HUES48 (cell line): ENCODE data around the gene PSMB3.

Experiments used
- H3K27ac ChIP-seq: one replicate; pipeline ENCODE4 v1.7.0; 2013; ENCODE audit warnings: low read depth, low read length, inconsistent platforms
- H3K27me3 ChIP-seq: 2 replicates; pipeline ENCODE4 v1.6.1; 2013; ENCODE audit warnings: mild to moderate bottlenecking, low read length; ENCODE audit not compliant: control insufficient read depth, insufficient read depth
- H3K36me3 ChIP-seq: 2 replicates; pipeline ENCODE4 v1.6.1; 2013; ENCODE audit warnings: low read length; ENCODE audit not compliant: control insufficient read depth, insufficient read depth
- H3K4me1 ChIP-seq: 2 replicates; pipeline ENCODE4 v1.6.1; 2013; ENCODE audit warnings: mild to moderate bottlenecking, low read length; ENCODE audit not compliant: control insufficient read depth, insufficient read depth
- H3K4me3 ChIP-seq: 2 replicates; pipeline ENCODE4 v1.5.1; 2013; ENCODE audit warnings: mild to moderate bottlenecking, low read depth, low read length
- H3K9ac ChIP-seq: 2 replicates; pipeline ENCODE4 v1.6.1; 2013; ENCODE audit warnings: mild to moderate bottlenecking, low read depth, low read length, moderate library complexity
- H3K9me3 ChIP-seq: 2 replicates; pipeline ENCODE4 v1.6.1; 2013; ENCODE audit warnings: low read length; ENCODE audit not compliant: control insufficient read depth, insufficient read depth

PSMB3 gene

GRCh38 chr17:38751808-38752307 is 683 bp upstream of the PSMB3 start:
- Histone ChIP-seq H3K9me3 (no peaks in the 10 kb centered on the region), H3K36me3 (peaks cover 25% of the 10 kb centered on the region), H3K4me3 (peak overlapping the region; percentile 93), H3K27ac (peak overlapping the region; percentile 92), H3K4me1 (peaks cover 10% of the 10 kb centered on the region), H3K9ac (peak overlapping the region; percentile 84), H3K27me3 (peaks cover 8% of the 10 kb centered on the region)

GRCh38 chr17:38753071-38753506 is 548 bp downstream of the PSMB3 start:
- peaks cover 8% of the 10 kb centered on the region for H3K27me3 ChIP-seq
- H3K4me1 ChIP-seq: peaks cover 10% of the 10 kb centered on the region
- H3K4me3 ChIP-seq: peak overlapping the region; percentile 93
- H3K9me3 ChIP-seq: no peaks in the 10 kb centered on the region
- H3K9ac ChIP-seq: peak overlapping the region; percentile 45; the same call in 1 of the 2 replicates
- H3K27ac ChIP-seq: peak overlapping the region; percentile 49
- H3K36me3 ChIP-seq: peaks cover 38% of the 10 kb centered on the region

GRCh38 chr17:38761612-38762011 is 9.1 kb downstream of the PSMB3 start:
- H3K36me3 ChIP-seq: peaks cover 89% of the 10 kb centered on the region
- H3K4me1 ChIP-seq: no peaks in the 10 kb centered on the region
- H3K27ac ChIP-seq: no peak overlapping the region
- H3K4me3 ChIP-seq: no peak overlapping the region
- no peaks in the 10 kb centered on the region for H3K9me3 ChIP-seq
- no peak overlapping the region for H3K9ac ChIP-seq
- no peaks in the 10 kb centered on the region for H3K27me3 ChIP-seq

GRCh38 chr17:38762231-38762630 is 9.7 kb downstream of the PSMB3 start:
- H3K4me3 ChIP-seq: no peak overlapping the region
- H3K27me3 ChIP-seq: no peaks in the 10 kb centered on the region
- H3K27ac ChIP-seq: no peak overlapping the region
- H3K9me3 ChIP-seq: no peaks in the 10 kb centered on the region
- peaks cover 90% of the 10 kb centered on the region for H3K36me3 ChIP-seq
- no peak overlapping the region for H3K9ac ChIP-seq
- no peaks in the 10 kb centered on the region for H3K4me1 ChIP-seq

- no peak overlapping the region for H3K9ac ChIP-seq
- no peak overlapping the region for H3K27ac ChIP-seq
- H3K4me1 ChIP-seq: no peaks in the 10 kb centered on the region
- no peaks in the 10 kb centered on the region for H3K27me3 ChIP-seq
- peaks cover 95% of the 10 kb centered on the region for H3K36me3 ChIP-seq
- H3K4me3 ChIP-seq: no peak overlapping the region
- H3K9me3 ChIP-seq: no peaks in the 10 kb centered on the region
These were observed 13.8 kb downstream of the PSMB3 start for GRCh38 chr17:38766341-38766740.

- Histone ChIP-seq H3K4me3 (no peak overlapping the region), H3K4me1 (no peaks in the 10 kb centered on the region), H3K9ac (no peak overlapping the region), H3K36me3 (peaks cover 97% of the 10 kb centered on the region), H3K27me3 (no peaks in the 10 kb centered on the region), H3K27ac (no peak overlapping the region), H3K9me3 (no peaks in the 10 kb centered on the region)
These were observed 15.9 kb downstream of the PSMB3 start for GRCh38 chr17:38768417-38768816.

- Histone ChIP-seq H3K36me3 (peaks cover 88% of the 10 kb centered on the region), H3K9me3 (no peaks in the 10 kb centered on the region), H3K9ac (no peak overlapping the region), H3K4me3 (no peak overlapping the region), H3K27me3 (no peaks in the 10 kb centered on the region), H3K27ac (no peak overlapping the region), H3K4me1 (no peaks in the 10 kb centered on the region)
These were observed 20.7 kb downstream of the PSMB3 start for GRCh38 chr17:38773258-38773657.

GRCh38 chr17:38777641-38778250 is 25.2 kb downstream of the PSMB3 start:
- Histone ChIP-seq H3K9ac (no peak overlapping the region), H3K4me3 (no peak overlapping the region), H3K36me3 (peaks cover 90% of the 10 kb centered on the region), H3K9me3 (no peaks in the 10 kb centered on the region), H3K27me3 (no peaks in the 10 kb centered on the region), H3K27ac (no peak overlapping the region), H3K4me1 (no peaks in the 10 kb centered on the region)

- H3K9me3 ChIP-seq: no peaks in the 10 kb centered on the region
- no peaks in the 10 kb centered on the region for H3K4me1 ChIP-seq
- H3K9ac ChIP-seq: no peak overlapping the region
- H3K27me3 ChIP-seq: no peaks in the 10 kb centered on the region
- peaks cover 93% of the 10 kb centered on the region for H3K36me3 ChIP-seq
- no peak overlapping the region for H3K4me3 ChIP-seq
- H3K27ac ChIP-seq: no peak overlapping the region
These were observed 27.6 kb downstream of the PSMB3 start for GRCh38 chr17:38779965-38780752.

GRCh38 chr17:38783227-38783626 is 30.7 kb downstream of the PSMB3 start:
- no peak overlapping the region for H3K27ac ChIP-seq
- H3K4me1 ChIP-seq: no peaks in the 10 kb centered on the region
- no peaks in the 10 kb centered on the region for H3K9me3 ChIP-seq
- H3K36me3 ChIP-seq: peaks cover 84% of the 10 kb centered on the region
- H3K27me3 ChIP-seq: no peaks in the 10 kb centered on the region
- no peak overlapping the region for H3K9ac ChIP-seq
- H3K4me3 ChIP-seq: no peak overlapping the region

- Histone ChIP-seq H3K9me3 (no peaks in the 10 kb centered on the region), H3K4me3 (no peak overlapping the region), H3K36me3 (peaks cover 52% of the 10 kb centered on the region), H3K9ac (no peak overlapping the region), H3K27me3 (no peaks in the 10 kb centered on the region), H3K4me1 (peaks cover 11% of the 10 kb centered on the region), H3K27ac (no peak overlapping the region)
These were observed 33.8 kb downstream of the PSMB3 start for GRCh38 chr17:38786372-38786771.
